ENCODE results near the gene ADISSP. TPM values are rescaled to one million over a fixed set of nuclear protein-coding genes. Genes with fewer than 3 reads are reported as not detected.

Gene ADISSP
- total and polyA plus RNA-seq, 2 of the 13 experiments (the other 11 are each of a cell fraction or from before 2014, with no cell fraction given): 38.3 to 90.6 TPM

GRCh38 chr20:3786126-3786484 is 18.6 kb upstream of the ADISSP start (continued):
- TF ChIP-seq, protein P1, sequence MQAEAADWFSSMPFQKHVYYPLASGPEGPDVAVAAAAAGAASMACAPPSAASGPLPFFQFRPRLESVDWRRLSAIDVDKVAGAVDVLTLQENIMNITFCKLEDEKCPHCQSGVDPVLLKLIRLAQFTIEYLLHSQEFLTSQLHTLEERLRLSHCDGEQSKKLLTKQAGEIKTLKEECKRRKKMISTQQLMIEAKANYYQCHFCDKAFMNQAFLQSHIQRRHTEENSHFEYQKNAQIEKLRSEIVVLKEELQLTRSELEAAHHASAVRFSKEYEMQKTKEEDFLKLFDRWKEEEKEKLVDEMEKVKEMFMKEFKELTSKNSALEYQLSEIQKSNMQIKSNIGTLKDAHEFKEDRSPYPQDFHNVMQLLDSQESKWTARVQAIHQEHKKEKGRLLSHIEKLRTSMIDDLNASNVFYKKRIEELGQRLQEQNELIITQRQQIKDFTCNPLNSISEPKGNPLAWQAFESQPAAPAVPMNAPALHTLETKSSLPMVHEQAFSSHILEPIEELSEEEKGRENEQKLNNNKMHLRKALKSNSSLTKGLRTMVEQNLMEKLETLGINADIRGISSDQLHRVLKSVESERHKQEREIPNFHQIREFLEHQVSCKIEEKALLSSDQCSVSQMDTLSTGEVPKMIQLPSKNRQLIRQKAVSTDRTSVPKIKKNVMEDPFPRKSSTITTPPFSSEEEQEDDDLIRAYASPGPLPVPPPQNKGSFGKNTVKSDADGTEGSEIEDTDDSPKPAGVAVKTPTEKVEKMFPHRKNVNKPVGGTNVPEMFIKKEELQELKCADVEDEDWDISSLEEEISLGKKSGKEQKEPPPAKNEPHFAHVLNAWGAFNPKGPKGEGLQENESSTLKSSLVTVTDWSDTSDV (CRISPR knock-in tag; IDR thresholded peaks at IDR 0.05): peak; percentile 58; the same call in 1 of the 2 replicates
- TF ChIP-seq SP1 (IDR thresholded peaks at IDR 0.05) (no peak), SP1 (CRISPR knock-in tag; IDR thresholded peaks at IDR 0.05) (peak; percentile 52; the same call in 1 of the 2 replicates), ZSCAN29 (CRISPR knock-in tag; conservative IDR thresholded peaks at IDR 0.05) (no peak), MZF1 (CRISPR knock-in tag; IDR thresholded peaks at IDR 0.05; ENCODE audit: borderline replicate concordance) (0 out of 2 replicates have a peak, but pooled peaks have one; percentile 59), ZBTB7A (CRISPR knock-in tag; IDR thresholded peaks at IDR 0.05) (peak; percentile 86), ZBTB49 (CRISPR knock-in tag; IDR thresholded peaks at IDR 0.05; ENCODE audit: borderline replicate concordance) (no peak), CBX2 (IDR thresholded peaks at IDR 0.05; ENCODE audit: low read depth, low read length) (no peak), CBX2 (CRISPR knock-in tag; IDR thresholded peaks at IDR 0.05; ENCODE audit: low read depth) (no peak), ZKSCAN8 (CRISPR knock-in tag; IDR thresholded peaks at IDR 0.05; ENCODE audit: borderline replicate concordance) (no peak), FOXC1 (CRISPR knock-in tag; IDR thresholded peaks at IDR 0.05; ENCODE audit: borderline replicate concordance) (no peak), ZBTB3 (CRISPR knock-in tag; IDR thresholded peaks at IDR 0.05; ENCODE audit: borderline replicate concordance, low read depth) (no peak), ZNF10 (CRISPR knock-in tag; IDR thresholded peaks at IDR 0.05; ENCODE audit: borderline replicate concordance, low read depth) (no peak), ARNT2 (CRISPR knock-in tag; IDR thresholded peaks at IDR 0.05; ENCODE audit: low read depth) (no peak), ZNF740 (CRISPR knock-in tag; IDR thresholded peaks at IDR 0.05) (no peak), GABPB1 (CRISPR knock-in tag; IDR thresholded peaks at IDR 0.05) (no peak; the same call in 1 of the 2 replicates)
- TF ChIP-seq, protein P2, sequence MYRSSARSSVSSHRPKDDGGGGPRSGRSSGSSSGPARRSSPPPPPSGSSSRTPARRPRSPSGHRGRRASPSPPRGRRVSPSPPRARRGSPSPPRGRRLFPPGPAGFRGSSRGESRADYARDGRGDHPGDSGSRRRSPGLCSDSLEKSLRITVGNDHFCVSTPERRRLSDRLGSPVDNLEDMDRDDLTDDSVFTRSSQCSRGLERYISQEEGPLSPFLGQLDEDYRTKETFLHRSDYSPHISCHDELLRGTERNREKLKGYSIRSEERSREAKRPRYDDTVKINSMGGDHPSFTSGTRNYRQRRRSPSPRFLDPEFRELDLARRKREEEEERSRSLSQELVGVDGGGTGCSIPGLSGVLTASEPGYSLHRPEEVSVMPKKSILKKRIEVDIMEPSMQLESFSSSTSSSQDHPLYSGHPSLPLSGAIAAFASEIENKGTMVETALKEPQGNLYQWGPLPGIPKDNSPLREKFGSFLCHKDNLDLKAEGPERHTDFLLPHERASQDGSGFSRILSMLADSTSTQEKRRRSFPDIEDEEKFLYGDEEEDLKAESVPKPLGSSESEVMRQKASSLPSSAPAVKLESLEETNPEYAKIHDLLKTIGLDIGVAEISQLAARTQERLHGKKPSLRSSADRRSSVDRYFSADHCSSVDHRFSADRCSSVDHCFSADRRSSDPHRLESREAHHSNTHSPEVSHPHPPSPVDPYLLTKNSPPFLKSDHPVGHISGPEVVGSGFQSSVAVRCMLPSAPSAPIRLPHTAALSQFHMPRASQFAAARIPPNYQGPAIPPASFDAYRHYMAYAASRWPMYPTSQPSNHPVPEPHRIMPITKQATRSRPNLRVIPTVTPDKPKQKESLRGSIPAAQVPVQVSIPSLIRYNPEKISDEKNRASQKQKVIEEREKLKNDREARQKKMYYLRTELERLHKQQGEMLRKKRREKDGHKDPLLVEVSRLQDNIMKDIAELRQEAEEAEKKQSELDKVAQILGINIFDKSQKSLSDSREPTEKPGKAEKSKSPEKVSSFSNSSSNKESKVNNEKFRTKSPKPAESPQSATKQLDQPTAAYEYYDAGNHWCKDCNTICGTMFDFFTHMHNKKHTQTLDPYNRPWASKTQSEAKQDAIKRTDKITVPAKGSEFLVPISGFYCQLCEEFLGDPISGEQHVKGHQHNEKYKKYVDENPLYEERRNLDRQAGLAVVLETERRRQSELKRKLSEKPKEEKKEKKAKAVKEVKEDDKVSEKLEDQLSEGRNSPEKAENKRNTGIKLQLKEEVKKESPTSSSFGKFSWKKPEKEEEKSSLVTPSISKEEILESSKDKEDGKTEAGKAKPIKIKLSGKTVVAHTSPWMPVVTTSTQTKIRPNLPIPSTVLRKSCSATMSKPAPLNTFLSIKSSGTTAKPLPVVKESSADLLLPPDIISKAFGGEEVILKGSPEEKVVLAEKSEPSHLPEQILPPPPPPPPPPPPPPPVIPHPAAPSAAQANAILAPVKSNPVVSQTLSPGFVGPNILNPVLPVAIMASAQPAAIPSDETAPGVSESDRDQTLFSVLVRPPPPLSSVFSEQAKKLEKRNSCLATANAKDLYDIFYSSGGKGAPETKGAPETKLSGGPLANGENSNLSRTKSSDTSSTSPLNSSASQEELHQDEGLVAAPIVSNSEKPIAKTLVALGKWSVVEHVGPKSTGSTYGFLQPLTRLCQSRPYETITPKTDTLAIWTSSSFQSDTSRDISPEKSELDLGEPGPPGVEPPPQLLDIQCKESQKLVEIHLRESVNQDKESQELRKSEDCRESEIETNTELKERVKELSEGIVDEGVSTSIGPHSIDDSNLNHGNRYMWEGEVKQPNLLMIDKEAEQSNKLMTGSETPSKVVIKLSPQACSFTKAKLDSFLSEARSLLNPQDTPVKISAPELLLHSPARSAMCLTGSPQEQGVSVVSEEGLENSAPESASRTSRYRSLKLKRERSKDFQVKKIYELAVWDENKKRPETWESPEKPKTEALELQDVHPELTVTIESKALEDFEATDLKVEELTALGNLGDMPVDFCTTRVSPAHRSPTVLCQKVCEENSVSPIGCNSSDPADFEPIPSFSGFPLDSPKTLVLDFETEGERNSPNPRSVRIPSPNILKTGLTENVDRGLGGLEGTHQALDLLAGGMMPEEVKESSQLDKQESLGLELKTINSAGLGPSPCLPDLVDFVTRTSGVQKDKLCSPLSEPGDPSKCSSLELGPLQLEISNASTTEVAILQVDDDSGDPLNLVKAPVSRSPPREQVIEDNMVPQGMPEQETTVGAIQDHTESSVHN (CRISPR knock-in tag; IDR thresholded peaks at IDR 0.05): no peak

Data from HepG2 (cell line).